Stimulated activated CD4-positive, alpha-beta T cell treated with anti-CD3 and anti-CD28 coated beads, Interleukin-1b, Interleukin-23, amount 100 ng/mL, for 1 hour (primary cell): ENCODE measurements around the gene ZNF658.
"Not testable (repeated sequence)": the region's sequence is repeated elsewhere in the genome, so short reads cannot be mapped to it uniquely, and the experiment has no call there.

Source experiments
- DNase-seq, 2 donors: peaks; one replicate each; pipeline ENCODE4 v3.0.0-alpha.2; 2020; ENCODE audit warnings: low read depth in 2 of 2

Gene ZNF658

DNA sequence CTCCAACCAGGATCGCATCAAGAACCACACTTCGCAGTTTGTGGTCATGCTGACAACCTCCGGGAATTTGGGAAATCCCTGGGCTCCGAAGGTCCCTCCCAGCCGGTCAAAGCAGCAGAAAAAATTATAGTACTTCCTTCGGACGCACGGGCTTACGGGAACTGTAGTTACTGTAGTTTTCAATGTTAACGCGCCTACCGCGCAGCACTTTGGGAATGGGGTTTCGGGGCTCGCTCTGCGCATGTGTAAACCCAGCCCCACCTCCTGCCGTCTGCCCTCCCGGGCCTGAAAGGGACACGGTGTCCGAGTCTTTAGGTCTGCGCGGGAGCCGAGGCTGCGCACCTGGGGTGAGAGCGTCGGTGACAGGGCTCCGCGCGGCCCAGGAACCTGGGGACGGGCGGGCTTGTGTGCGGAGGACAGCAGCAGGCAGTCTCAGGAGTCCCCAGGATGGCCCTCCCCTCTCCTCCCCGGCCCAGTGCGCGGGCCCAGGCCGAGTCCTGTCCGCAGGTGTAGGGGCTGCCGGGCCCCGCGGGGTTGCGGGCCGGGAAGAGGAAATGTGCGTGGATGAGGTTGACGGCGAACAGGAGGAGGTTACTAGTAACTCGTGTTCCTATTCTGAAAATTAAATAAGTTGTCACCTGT lies at the start of gene ZNF658:
Gene ZNF658 (plus strand): TSS at position 236 of the 642 bp plus-strand sequence. CDS start 2,837 bp downstream, outside the sequence.
- DNase-seq: peak; percentile 3 to 28

DNA sequence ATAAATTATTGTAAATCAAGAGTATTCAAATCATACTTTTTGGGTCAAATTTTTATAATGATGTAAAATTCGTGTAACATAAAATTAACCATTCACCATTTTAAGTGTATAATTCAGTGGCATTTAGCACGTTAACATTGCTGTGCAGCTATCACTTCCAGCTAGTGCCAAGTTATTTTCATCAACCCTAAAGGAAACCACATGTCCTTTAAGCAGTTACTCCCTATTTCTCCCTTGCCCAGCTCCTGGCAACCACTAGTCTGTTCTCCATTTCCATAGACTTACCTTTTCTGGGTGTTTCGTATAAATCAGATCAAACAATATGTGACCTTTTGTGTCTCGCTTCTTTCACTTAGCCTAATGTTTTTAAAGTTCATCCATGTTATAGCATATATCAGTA lies 38.8 kb upstream of the ZNF658 start:
- DNase-seq: not testable (repeated sequence)

DNA sequence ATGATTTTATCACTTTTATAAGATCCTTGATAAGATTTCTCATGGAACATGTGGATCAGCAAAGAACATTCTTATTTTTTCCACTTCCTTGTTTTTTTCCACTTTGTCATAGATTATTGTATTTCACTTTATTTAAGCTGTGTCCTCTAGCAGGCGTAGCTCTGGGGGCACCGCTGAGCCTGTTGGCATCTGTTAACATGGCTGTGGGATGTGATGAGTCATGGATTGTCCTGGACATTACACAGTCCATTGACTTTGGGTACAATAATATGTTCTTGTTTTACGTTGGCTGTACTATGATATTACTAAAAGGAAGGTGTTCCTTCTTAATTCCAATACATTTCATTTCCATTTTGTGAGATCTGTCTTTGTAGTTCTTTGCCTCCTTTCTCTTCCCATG lies 31.9 kb upstream of the ZNF658 start:
- not testable (repeated sequence) for DNase-seq

DNA sequence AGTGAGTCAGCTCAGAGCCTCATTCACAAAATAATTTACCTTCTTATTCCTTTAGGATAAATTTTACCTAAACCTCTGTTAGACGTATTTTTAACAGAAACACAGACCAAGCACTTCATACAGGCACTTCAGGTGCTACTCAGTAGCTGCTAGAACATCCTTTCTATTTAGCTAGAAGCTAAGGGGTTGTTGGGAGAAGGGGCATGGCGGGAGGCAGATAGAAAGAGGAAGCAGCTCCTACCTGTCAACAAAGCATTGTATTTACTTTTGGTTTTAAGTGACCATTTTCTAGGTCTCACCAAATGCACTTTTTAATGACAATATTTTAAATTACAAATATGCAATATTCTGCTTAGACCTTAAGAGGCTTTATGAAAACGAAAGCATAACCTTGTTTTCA lies 19.9 kb upstream of the ZNF658 start:
- not testable (repeated sequence) for DNase-seq

DNA sequence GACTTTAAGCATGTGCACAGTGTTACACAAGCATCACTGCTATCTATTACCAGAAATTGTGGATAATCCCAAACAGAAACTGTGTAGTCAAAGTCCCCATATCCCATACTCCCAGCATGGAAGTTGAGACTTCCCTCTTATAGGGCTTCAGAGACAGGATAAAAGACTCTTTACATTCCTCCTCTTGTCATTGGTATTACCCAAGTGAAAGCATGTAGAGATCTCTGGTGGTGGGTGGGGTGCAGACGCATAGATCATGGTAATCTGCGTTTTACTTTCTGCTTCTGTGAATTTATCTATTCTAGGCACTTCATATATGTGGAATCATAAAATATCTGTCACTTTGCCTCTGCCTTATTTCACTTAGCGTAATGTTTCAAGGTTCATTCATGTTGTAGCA lies 18.7 kb upstream of the ZNF658 start:
- not testable (repeated sequence) for DNase-seq

DNA sequence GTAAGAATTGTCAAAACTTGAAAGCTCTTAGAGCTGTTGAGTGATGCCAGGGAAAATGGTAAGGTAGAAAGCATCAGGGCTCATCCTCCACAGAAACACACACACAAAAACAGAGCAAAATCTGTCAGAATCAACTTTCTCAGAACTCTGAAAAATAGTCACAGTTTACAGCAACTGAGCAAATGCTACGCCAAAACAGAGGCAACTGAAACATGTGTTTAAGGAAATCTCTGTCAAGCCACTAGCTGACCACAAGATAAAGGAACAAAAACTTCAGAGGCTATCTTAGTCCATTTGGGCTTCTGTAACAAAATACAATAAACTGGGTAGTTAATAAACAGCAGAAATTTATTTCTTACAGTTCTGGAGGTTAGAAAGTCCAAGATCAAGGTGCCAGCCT lies 10.2 kb upstream of the ZNF658 start:
- DNase-seq: not testable (repeated sequence)

DNA sequence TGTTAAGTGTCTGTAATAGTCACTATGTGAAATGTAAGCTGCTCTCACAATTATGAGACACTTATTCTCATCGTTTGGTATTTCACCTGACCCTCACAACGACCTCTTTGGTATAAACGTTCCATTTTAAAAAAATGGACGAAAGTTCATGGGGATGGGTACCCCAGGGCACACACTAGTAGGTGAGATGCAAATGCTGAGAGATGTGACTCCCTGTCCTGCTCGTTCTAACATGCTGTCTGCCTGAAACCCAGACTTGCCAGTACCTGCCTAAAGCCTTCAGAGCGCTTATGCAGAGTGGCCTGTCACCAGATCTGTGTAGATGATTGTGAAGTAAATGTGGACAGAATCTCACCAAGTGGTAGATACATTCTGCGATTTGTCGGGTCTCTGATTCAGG lies 616 bp downstream of the ZNF658 start:
- not testable (repeated sequence) for DNase-seq

DNA sequence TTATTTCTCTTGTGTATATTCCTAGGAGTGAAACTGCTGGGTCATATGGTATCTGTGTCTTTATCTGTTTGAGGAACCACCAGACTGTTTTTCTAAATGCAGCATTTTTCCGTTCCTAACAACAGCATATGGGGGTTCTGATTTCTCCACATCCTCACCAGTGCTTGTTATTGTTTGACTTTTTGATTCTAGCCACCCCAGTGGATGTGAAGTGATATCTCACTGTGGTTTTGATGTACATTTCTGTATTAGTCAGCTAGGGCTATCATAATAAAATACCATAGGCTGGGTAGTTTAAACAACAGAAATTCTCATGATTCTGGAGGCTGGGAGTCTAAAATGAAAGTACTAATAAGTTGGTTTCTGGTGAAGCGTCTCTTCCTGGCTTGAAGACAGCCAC lies 9.0 kb downstream of the ZNF658 start:
- DNase-seq: not testable (repeated sequence)

DNA sequence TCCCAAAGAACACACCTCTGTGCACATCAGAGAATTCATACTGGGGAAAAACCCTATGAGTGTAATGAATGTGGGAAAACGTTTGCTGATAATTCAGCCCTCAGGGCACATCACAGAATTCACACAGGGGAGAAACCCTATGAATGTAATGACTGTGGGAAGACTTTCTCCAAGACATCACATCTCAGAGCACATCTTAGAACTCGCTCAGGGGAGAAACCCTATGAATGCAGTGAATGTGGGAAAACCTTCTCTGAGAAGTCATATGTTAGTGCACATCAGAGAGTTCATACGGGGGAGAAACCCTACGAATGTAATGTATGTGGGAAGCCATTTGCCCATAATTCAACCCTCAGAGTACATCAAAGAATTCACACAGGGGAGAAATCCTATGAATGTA lies 19.5 kb downstream of the ZNF658 start:
- not testable (repeated sequence) for DNase-seq

DNA sequence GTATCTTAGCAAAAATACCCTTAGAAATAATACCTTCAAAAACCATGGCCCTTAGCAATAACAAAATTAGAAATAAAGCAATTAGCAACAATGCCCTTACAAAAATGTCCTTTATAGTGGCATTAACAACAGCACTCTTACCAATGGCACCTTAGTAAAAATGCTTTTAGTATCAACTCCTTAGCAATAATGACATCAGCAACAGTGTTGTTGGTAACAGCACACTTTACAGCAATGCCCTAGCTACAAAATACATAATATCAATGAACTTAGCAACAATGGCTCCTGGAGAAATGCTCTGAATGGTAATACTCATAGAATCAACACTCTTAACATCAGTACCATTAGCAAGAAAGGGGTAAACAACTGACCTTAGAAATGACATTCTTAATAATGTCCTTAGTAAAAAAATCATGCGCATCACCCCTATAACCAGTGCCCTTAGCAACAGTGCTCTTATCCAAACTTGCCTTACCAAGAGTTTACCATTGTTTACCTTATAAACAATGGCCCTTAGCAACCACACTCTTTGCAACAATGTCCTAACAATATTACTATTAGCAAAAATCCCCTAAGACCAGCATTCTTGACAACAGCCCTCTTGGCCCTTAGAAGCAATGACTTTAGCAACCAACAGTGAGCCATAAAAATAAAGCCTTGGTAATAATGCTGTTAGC lies 35.8 kb downstream of the ZNF658 start:
- not testable (repeated sequence) for DNase-seq

DNA sequence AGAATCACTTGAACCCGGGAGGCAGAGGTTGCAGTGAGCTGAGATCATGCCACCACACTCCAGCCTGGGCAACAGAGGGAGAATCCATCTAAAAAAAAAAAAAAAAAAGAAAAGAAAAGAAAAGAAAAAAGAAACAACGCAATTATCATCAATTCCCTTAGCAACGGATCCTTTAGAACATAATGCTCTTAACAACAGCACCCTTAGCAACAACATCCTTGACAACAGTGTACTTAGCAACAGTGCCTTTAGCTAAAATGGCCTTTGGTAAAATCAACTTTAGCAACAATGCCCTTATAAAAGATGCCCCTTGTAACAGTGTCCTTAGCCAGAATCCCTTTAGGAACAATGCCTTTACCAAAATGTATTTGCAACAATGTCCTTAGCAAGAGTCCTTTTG lies 37.1 kb downstream of the ZNF658 start:
- DNase-seq: not testable (repeated sequence)

DNA sequence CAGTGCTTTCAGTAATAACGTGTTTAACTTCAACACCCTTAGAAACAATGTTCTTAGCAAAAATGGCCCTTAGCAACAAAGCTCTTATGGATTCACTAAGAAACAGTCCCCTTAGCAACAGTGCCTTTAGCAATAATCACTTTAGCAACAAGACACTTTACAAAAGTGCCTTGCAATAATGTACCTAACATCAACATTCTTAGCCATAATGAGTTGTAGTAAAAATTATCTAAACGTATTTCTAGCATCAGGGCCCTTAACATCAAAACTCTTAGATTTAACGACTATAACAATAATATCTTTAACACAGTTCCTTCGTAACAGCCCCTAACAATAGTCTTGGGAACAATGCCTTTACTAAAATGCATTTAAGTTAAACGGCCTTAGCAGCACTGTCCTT lies 37.8 kb downstream of the ZNF658 start:
- not testable (repeated sequence) for DNase-seq

DNA sequence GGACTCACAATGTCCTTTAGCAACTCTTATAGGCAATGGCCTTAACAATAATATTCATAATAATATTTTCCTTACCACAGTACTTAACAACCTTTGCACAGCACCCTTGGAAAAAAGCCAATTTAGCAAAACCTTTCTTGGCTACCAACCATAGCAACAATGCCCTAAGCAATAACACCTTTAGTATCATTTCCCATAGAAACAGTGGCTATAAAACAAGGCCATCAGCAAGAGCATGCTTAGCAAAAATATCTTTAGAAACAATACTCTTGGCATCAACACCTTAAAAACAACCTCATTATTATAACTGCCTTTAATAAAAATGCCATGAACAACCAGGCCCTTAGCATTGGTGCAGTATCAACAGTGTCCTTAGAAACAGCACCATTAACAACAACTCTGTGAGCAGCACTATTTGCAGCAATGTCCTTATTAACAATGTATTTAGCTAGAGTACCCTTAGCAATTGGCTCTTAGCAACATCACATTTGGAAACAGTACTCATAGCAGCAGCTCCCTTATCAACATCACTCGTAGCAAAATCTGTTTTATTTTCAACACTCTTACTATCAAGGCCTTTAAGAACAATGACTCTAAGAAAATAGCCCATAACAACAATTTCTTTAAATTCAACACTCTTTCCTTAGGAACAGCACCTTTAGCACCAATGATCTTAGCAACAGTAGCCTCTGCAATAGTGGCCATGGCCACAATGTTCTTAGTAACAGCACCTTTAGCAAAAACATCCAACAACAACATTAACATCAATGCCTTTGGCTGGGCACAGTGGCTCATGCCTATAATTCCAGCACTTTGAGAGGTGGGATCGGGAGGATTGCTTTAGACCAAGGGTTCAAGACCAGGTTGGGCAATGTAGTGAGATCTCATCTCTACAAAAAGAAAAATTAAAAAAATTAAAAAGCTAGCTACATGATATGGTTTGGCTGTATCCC lies 39.6 kb downstream of the ZNF658 start:
- DNase-seq: not testable (repeated sequence)

DNA sequence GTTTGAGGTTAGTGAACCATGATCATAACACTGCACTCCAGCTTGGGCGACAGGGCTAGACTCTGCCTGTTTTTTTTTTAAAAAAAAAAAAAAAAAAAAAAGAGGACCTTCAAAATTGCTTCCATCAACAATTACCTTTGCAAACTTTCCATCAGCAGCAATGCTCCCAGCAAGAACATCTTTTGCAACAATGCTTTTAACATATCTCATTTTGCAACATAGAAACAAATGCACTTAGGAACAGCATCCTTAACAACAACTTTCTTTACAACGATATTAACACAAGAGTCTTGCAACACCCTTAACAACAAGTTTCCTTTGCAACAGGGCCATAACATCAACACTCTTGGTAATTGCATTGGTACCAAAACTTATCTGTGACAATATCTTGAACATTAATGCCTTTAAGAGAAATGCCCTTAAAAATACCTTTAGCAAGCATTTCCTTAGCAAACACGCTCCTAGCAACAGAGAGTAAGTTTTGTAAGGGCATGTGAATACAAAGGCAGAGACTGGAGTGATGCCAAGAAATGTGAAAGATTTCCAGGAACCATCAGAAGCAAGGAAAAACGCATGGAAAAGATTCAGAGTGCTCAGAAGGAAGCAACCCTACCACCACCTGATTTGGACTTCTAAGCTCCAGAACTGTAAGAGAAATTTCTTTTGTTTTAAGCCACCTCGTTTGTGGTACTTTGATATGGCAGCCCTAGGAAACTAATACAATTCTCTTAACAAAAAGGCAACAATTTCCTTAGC lies 42.1 kb downstream of the ZNF658 start:
- DNase-seq: not testable (repeated sequence)

DNA sequence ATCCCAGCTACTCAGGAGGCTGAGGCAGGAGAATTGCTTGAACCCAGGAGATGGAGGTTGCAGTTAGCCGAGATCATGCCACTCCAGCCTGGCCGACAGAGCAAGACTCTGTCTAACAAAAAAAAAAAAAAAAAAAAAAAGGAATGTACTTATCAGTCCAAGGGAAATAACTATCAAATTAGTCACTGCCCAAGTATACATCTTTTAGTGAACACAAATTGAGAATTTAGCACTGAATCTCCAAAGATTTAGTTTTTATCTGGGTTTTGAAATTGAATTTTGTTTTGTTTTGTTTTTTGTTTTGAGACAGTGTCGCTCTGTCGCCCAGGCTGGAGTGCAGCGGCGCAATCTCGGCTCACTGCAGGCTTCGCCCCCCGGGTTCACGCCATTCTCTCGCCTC lies 52.1 kb downstream of the ZNF658 start:
- not testable (repeated sequence) for DNase-seq
